ENCODE data around the gene P3H1.
"Not testable (repeated sequence)": the region's sequence is repeated elsewhere in the genome, so short reads cannot be mapped to it uniquely, and the experiment has no call there.

Gene P3H1

DNA sequence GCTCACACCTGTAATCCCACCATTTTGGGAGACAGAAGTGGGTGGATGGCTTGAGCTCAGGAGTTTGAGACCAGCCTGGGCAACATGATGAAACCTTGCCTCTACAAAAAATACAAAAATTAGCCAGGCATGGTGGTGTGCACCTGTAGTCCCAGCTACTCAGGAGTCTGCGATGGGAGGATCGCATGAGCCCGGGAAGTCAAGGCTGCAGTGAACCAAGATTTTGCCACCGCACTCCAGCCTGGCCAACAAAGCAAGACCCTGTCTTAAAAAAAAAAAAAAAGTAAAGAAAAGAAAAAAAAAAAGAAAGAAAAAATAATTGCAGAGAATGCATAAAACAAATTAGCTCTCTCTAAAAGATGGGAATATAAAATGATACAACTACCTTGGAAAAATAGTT is 41.0 kb downstream of the P3H1 start:
- DNase-seq, result not testable (repeated sequence)

DNA sequence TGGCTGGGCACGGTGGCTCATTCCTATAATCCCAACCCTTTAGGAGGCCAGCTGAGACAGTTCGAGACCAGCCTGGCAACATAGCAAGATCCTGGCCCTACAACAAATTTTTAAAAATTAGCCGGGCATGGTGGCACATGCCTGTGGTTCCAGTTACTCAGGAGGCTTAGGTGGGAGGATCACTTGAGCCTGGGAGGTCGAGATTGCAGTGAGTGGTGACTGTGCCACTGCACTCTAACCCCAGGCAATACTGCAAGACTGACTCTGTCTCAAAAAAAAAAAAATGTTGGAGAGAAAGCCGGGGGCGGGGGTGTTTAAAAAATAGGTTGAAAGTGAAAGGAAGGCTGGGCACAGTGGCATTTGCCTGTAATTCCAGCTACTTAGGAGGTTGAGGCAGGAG is 43.3 kb downstream of the P3H1 start:
- DNase-seq, result no peak

DNA sequence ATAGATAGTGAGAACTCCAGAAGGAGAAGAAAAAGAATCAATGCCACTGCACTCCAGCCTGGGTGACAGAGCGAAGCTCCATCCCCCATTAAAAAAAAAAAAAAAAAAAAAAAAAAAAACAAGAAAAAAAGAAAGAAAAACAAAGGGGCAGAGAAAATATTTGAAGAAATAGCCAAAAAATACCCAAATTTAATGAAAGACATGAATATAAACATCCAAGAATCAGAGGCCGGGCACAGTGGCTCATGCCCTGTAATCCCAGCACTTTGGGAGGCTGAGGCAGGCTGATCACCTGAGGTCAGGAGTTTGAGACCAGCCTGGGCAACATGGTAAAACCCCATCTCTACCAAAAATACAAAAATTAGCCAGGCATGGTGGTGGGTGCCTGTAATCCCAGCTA is 44.4 kb downstream of the P3H1 start:
- not testable (repeated sequence) for DNase-seq

DNA sequence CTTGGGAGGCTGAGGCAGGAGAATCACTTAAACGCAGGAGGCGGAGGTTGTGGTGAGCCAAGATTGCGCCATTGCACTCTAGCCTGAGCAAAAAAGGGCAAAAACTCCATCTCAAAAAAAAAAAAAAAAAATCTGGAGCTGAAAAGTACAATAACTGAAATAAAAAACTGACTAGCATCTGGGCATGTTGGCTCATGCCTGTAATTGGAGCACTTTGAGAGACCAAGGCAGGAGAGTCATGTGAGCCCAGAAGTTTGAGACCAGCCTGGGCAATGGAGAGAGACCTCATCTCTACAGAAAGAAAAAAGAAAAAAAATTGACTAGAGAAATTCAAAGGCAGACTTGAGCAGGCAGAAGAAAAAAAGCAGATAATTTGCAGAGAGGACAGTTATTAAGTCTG is 44.9 kb downstream of the P3H1 start:
- DNase-seq, result no peak

DNA sequence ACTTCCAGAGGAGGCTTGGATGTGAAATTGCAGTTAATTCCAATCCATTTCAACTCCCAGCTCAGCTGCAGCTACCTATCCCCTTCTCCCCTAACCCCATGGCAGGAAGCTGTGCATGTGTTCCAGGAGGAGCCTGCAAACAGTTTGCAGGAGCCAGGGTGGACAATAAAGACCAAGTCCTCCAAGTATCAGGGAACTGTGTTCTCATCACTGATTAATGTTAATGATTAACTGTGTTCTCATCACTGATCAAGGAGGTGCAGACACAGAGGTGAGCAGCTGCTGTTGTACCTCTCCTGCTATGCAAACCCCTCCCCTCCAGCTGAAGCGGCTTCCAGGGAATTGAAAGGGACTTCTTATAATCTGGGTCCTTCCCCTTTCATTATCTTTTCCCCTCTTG is 46.0 kb downstream of the P3H1 start:
- no peak for DNase-seq

DNA sequence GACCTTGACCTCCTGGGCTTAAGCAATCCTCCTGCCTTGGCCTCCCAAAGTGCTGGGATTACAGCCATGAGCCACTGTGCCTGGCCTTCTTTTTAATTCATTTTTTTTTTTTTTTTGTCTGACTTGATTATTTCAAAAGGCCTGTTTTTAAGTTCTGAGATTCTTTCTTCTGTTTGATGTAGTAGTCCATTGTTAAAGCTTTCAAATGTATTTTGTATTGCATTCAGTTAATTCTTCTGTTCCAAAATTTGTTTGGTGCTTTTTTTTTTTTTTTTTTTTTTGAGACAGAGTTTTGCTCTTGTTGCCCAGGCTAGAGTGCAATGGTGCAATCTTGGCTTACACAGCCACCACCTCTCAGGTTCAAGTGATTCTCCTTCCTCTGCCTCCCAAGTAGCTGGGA is 52.4 kb downstream of the P3H1 start:
- DNase-seq, result not testable (repeated sequence)

DNA sequence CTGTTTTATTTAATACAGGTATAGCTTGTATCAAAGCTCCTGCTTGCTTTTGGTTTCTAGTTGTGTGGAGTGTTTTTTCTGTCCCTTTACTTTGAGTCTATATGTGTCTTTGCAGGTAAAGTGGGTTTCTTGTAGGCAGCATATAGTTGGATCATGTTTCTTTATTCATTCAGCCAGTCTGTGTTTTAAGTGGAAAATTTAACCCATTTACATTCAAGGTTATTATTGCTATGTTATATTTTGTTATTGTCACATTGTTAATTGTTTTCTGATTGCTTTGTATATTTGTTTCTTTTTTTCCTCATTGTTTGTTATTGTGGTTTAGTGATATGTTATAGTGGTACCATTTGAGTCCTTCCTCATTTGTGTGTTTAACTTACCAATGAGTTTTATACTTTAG is 53.5 kb downstream of the P3H1 start:
- DNase-seq, result no peak

DNA sequence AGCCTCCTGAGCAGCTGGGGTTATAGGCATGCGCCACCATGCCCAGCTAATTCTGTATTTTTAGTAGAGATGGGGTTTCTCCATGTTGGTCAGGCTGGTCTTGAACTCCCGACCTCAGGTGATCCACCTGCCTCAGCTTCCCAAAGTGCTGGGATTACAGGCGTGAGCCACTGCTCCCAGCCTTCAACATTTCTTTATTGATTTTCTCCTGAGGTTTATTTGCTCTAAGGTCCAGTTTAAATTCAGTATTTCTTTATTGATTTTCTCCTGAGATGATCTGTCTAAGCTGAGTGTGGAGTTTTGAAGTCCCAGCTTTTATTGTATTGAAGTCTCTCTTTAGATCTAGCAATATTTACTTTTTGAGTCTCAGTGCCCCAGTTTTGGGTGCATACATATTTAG is 54.0 kb downstream of the P3H1 start:
- not testable (repeated sequence) for DNase-seq

DNA sequence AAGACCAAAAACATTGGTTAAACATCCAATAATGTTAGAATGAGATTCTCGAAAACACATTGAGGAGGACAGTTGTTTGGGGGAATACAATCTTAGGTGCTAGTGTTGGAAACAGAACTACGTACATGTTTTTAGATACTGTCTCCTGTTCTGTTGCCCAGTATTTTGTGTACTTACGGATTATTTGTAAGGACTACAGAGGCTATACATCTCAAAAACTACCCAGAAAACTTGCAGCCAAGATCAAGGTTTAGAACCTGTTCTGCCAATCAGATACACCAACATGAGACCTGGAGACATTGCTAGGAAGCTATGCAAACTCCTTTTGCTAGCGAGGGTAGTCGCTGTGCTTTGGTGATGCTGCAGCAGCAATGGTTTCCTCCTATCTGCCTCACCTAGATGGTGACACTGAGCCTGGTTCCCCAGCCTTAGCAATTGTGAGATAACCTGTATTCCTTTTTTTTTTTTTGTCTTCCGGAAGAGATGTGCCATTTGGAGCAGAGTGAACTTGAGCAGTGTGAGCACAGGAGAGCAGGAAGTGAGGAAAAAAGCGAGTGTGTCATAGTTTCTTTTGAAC is 62.9 kb downstream of the P3H1 start:
- DNase-seq, result no peak

DNA sequence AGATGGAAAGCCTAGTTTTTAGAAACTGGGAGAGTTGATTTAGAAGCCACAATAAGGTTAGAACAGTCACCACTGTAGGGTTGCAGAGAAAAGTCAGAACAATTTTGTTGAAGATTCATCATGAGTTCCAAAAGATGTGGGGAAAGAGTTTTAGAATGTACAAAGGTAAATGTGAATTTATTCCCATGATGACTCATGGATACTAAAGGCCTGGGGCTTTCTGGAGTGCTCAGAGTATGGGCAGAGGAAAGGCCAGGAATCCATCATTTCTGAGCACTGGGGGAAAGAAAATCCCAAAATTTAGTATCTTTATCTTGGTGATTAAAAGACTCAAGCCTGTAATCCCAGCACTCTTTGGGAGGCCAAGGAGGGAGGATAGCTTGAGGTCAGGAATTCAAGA is 66.8 kb downstream of the P3H1 start:
- no peak for DNase-seq

DNA sequence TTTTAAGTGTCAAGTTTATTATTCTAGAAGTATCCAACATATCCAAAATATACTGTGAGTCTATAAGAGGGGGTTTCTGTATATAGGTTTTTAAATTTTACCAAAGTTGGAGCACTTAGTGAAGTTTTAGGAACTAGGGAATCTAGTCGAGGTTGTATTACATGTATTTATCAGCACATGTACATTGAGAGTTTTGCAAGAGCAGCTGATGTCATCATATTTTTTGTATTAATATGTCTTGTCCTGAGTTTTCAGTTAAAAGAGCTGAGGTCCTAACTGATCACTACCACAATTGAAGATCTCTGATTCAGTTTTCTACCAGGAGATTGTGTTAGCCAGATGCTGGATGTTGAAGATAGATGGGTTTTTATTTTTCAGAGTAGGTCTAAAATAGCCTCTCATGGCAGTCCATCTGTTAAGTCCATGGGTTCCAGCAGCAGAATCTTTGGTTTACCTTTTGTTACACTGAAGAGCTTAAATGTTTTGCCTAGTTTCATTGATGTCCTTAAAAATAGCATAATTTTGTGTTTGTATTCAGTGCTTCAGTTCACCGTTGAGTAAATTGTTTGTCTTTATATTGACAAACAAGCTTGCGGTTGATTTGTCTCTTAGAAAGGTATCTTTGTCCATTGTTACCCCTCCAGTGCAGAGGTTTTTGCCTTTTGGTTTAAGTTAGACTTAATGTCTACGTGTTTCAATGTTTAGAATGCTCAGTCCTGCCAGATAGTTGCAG is 68.6 kb downstream of the P3H1 start:
- no peak for DNase-seq
